RPMI8226 (cell line): ENCODE results near the gene GRIN3B.
"Not testable (repeated sequence)": the region's sequence is repeated elsewhere in the genome, so short reads cannot be mapped to it uniquely, and the experiment has no call there.

Experiments used
- DNase-seq: peaks from one replicate; pipeline ENCODE4 v3.0.0-alpha.2; 2015

The GRIN3B gene

DNA sequence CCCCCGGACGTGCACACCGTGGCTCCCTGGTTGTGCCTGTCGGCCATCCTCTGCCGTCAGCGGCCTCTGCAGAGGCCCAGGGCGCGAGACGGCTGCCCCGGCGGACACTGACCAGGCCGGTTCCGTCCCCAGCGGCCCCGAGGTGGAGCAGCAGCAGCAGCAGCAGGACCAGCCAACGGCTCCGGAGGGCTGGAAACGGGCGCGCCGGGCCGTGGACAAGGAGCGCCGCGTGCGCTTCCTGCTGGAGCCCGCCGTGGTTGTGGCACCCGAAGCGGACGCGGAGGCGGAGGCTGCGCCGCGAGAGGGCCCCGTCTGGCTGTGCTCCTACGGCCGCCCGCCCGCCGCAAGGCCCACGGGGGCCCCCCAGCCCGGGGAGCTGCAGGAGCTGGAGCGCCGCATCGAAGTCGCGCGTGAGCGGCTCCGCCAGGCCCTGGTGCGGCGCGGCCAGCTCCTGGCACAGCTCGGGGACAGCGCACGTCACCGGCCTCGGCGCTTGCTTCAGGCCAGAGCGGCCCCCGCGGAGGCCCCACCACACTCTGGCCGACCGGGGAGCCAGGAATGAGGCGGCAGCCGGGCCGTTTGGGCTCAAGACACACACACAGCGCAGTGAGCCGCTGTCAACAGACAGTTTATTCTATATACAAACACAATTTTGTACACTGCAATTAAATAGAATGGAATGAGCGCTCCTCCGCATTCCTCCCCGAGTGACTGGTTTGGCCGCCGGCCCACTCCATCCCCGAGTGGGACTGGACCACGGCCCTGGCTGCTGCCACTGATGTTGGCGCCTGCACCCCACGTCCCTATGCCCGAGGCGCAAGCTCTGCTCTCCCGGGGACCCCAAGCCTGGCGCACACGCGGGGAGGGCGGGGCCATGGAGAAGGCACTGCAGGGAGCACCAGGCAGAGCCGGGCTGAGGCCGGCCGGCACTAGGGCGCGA lies 9.1 kb downstream of the GRIN3B start:
- DNase-seq = no peak

DNA sequence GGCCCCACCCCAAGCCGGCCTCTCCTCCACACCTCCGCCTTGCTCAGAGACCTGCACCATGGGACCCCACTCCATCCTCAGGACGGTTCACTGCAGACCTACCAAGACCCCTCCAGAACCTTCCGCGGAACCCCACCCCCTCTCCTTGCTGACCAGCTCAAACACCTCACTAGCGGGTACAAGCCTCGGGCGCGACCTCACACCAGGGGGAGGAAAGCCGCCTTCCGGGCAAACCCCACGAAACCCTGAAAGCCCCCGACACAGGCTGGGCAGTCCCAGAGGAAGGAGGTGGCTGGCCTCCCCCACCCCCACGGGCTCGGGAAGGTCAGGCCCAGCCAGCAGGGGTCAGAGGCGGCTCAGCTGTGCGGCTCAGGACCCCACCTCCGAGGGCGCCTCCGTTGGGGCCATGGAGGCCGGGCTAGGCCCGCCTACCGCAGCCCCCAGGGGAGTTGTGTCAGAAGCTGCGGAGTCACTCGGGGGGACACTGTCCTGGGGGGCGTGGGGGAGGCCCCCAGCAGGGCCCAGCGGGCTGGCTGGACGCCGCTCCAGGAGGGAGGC lies 9.8 kb downstream of the GRIN3B start:
- DNase-seq = no peak

DNA sequence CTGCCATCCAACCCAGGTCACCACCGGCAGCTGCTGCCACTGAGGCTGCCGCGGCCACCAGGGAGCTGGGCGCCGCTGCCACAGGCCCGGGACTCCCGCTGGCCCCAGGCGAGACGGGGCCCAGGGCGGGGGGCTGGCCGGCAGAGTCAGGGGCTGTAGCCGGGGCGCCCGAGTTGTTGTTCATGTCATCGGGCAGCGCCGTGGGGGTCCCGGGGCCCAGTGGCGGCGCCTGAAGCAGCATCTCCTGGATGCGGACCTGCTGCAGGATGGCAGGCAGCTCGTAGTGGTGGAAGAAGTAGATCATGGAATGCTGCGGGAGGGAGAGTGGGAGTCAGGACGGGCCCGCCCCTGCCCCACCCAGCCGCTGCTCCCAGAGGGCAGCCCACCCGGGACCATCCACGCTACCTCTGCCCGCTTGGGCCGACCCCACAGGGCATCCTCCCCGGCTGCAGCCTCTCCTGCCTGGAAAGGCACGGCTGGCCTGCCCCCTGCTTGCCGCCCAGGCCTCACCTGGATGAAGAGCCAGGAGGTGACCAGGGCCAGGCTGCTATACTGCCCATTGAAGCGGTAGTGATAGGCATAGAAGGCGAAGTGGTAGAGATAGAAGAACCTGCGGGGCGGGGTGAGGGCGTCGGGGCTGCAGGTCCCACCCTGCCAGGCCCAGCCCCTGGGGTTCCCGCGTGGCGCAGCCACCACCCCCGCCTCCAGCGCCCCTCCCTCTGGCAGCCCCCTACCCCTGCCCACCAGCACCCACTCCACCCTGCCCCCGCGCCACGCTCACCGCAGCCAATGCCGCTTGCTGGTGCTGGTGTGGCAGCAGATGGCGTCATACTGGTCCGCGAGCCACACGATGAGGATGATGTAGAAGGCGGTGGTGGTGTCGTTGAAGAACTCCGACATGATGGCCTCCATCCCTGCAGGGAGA lies 10.6 kb downstream of the GRIN3B start:
- DNase-seq = no peak

DNA sequence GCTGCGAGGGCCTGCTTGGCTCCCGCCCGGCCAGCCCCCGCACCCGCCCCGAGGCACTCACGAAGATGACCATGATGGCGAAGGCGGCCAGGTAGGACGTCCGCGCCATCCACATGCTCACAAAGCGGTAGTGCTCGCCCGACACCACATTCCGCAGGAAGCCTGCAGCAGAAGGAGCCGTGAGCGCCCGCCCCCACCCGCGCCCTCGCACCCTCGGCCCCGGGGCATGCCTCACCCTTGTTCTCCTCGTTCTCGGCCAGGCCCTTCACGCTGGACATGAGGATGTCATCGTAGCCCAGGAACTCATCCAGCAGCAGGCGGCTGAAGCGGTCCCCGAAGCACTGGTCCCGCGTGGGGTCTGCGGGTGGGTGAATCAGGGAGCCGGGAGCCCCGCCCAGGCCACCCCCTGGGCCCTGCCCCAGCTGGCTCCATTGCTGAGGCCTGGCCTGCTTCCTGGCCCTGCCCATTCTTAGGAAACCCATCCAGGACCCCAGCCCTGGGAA lies 11.7 kb downstream of the GRIN3B start:
- DNase-seq = no peak

DNA sequence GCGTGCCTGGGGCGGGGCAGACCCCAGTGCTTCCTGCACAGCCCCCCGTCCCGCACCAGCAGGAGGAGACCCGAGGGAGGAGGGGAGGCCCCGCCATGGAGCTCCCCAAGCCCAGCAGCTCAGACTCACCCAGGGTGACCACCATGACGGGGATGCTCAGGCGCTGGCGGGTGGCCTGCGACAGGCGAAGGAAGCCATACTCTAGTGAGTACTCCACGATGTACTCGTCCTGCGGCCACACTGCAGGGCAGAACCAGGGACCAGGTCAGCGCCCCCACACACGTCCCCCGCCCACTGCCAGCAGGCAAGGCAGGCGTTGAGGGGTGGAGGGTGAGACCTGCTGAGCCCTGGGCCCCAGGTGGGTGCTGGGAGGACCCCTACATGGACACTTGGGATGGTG lies 12.1 kb downstream of the GRIN3B start:
- DNase-seq = no peak

DNA sequence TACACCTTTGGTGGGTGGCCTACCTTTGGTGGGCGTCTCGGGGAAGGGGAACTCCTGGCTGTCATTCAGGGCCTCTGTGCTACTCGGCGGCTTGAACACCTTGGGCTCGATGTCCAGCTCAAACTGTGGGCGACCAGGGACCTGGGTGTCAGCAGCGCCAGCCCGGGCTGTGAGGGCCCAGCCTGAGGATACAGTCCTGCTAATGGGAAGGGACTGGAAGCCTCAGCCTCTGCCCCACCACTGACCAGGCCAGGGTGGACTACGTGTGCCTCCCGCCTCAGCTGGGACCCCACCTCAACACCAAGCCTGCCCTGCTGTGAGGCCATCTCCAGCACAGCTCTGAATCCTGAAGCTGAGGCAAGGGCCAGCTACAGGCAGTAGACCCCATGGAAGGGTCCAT lies 13.0 kb downstream of the GRIN3B start:
- DNase-seq = no peak

DNA sequence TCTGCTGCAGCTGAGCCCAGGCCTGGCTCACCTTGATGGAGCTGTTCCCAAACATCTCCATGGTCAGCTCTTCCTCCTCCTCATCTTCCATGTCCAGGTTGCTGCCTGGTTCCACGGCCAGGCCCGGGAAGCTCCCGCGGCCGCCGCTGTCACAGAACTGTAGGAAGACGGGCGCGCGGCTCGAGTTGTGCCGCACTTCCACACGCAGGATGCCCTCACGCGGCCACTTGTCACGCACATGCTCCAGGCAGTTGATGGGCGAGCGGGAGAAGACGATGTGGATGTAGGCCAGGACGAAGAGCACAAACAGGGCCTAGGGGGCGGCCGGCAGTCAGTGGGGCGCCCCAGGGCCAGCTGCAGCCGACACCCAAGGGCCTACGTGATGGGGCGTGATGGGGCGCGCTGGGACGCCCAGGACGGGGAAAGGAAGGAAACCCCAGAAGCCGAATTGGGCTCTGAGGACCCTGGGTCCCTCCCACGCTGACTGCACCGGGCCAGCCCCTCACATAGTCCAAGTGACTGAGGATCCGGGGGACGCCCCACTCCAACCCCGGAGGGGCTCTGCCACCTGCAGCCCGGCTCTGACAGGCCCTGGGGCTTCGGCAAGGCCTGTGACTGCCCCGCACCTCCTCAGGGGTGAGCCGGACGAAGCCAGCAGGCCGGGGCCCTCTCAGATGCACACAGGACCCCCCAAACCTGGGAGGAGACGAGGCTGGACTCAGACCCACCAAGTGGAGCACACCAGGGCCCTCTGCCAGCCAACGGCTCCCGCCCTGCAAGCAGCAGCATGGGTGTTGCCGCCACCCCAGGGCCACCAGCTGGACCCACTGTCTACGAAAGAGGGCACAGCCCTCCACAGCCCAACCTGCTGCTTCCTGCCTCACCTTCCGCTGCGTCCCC lies 14.2 kb downstream of the GRIN3B start:
- no peak for DNase-seq

DNA sequence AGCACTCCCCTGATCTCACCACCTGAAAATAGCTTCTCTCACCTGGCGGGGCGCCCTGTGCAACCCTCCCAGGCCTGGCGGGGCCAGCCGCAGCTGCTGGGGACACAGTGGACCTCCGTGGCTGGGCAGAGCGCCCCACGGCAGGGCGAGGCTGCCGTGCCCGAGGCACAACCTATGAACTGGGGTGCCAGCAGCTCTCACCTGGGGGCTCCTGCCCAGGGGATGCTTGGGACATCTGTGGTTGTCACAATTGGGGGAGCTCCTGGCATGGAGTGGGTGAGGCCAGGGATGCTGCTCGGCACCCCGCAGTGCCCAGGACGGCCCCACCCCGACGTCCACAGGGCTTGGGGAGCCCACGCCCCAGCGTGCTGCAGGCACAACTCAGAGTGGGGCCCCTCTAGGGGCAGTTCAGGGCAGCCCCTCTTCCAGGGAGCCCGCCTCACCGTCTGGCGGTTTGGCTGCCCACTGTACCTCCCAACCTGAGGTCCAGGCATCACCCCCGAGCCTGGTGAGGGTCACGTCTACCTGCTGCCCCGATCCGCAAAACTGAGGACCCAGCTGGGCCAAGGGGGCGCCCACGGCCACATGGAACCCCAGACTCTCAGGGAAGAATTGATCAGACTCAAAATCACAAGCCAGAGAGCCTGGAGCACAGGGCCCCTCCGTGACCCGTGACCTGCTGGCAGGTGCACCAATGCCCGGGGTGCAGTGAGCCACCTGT lies 15.0 kb downstream of the GRIN3B start:
- no peak for DNase-seq

DNA sequence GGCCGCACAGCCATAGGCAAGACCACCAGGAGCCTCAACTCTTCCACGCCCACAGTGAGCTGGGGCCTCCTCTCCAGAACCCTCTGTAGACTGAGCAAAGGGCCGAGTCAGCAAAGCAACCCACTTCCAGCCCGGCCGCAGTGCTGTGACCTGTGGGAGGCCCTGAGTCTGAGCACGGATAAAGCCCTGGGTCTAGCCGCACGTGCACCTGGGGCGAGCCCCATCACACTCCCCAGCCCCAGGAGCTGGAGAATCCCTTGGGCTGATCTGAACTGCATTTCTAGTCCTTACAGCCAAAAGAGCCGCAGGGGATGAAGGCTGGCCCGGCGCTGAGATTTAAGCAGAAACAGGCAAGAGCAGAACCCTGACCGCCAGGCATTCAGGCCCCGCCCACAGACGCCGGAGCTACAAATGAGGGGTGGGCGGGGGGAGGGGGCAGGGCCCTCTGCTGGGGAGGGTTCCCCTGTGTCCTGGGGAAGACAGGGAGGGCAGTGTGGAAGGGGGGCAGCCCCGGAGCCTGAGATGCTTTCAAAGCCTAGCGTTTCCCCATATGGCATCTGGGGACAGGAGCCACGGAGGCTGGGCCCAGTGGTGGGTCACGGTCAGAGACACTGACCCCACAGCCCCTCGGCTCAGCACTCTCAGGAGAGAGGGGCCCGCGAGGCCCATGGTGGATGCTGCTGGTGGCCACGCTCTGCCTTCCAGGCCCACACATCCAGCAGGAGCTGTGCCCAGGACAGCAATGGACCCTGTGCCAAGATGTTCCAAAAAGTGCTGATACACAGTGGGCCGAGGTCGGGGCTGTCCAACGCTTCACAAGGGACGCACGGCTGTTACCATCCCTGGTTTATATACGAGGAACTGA lies 15.8 kb downstream of the GRIN3B start:
- no peak for DNase-seq

DNA sequence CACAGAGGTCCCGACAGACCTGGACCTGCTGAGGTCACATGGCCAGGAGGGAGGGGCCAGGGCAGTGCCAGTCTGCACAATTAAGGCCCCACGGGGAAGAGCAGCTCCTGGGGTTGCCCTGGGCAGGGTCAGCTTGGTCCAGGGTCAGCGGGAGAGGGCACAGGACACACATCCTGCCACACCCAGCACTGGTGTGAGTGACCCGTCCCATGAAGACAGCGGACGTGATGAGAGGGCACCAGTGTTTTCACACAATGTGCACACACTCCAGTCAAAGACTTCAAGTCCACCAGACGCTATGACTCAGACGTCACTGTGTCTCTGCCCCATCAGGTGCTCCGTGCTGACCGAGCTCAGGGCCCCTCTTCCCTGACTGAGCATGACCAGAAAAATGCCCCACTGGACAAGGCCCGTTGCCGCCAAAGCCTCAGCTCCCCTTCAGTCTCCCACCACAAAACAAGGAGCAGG lies 16.5 kb downstream of the GRIN3B start:
- DNase-seq = no peak

DNA sequence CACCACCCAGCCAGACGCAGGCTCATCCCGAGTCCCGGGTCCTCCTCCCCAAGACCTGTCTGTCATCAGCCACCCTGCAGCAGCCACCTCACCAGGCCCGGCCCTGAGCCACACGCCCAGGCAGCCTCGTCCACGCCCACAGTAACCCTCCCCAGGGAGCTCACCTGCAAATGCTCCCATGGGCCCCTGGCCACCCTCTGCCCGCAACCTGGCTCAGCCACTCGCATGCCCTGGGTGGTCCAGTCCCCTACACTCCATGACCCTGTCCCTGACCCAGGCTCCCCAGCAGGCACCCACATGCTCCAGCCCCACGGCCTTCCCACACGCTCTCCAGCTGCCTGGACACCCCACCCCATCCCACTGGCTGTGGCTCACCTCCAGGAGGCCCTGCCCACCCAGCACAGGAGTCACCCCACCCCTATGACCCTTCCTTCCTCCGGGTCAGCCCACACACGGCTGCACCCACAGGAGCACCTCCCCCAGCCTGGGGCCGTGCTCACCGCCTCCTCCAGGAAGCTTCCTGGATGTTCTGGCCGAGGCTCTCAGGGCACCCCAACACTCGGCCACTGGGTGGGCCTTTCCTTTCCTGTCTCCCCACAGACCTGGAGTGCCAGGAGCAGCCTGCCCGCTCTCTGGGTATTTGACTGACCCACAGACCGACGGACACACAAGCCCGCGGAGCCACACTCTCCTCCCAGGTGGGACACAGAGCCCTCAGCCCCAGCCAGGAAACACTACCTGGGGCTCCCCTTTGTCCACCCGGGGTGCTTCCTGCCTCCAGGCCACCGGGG lies 17.1 kb downstream of the GRIN3B start:
- no peak for DNase-seq

DNA sequence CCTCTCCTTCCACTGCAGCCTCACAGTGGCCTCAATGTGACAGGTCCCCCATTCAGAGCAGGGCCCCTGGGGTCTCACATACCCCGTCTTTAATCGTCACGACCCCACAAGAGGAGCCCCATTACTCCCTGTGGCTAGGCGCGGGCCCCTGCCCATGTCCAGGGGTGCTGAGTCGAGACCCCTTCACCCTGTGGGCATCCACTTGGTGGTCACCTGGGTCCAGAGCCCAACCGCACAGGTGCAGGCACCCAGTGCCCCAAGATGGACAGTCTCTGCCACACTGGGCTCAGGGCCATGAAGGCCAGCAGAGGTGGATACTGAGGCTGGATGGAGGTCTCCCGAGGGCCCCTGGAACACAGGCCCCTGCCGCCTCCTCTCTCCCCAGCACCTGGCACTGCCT lies 17.7 kb downstream of the GRIN3B start:
- DNase-seq = no peak

DNA sequence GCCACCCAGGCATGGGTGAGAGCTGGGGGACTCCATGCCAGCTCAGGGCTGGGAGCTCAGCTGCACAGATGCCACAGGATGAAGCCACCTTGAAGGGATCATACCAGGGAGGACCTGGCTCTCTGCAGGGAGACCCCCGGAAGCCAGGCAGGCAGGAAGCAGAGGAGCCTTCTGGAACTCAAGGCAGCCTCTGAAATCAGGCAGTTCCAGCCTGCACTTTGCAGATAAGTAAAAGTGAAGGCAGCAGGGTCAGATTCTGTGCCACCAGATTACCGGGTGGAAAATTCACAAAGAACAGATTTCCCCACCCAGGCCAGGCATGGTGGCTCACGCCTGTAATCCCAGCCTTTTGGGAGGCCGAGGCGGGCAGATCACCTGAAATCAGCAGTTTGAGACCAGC lies 18.2 kb downstream of the GRIN3B start:
- no peak for DNase-seq

DNA sequence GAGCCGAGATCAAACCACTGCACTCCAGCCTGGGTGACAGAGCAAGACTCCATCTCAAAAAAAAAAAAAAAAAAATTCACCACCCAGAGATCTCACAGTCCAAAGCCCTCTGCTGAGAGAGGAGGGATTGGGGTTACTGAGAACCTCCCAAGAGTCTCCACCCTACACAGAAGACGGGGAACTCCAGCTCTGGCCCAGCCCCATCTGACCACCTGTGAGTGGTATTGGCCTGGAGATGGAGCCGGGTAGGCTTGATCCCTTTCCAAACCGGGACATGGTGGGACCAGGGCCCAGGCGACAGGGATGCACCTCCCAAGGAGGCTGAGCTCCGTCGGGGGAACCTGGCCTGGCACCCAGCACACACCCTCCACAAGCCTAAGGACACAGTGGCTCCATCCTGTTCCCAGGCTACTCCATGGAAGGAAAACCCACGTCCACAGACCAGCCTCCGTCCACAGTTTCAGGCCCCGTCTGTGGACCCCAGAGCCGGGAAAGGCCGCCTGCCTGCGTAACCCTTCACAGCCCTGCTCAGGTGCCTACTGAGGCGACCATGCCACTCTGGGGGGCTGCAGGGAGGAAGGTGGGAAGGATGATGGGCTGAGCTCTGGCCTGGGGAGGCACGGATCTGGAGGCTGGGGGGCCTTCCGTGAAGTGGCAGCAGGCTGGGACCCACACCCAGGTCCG lies 18.9 kb downstream of the GRIN3B start:
- DNase-seq = no peak

DNA sequence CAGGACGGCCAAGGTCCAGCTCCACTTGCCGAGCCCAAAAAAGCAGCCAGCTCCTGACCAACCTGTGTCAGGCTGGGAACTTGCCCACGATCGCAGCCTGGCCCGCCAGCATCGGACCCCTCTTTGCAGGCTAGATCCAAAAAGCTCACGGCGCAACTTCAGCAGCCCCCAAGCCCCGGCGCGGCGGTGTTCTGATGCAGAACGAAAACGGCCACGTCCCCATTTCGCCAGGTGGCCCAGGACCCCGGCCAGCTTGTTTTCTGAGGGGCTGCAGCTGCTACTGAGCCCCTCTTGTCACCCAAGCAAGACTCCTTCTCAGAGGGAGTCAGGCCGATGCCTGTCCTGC lies 19.4 kb downstream of the GRIN3B start:
- no peak for DNase-seq

DNA sequence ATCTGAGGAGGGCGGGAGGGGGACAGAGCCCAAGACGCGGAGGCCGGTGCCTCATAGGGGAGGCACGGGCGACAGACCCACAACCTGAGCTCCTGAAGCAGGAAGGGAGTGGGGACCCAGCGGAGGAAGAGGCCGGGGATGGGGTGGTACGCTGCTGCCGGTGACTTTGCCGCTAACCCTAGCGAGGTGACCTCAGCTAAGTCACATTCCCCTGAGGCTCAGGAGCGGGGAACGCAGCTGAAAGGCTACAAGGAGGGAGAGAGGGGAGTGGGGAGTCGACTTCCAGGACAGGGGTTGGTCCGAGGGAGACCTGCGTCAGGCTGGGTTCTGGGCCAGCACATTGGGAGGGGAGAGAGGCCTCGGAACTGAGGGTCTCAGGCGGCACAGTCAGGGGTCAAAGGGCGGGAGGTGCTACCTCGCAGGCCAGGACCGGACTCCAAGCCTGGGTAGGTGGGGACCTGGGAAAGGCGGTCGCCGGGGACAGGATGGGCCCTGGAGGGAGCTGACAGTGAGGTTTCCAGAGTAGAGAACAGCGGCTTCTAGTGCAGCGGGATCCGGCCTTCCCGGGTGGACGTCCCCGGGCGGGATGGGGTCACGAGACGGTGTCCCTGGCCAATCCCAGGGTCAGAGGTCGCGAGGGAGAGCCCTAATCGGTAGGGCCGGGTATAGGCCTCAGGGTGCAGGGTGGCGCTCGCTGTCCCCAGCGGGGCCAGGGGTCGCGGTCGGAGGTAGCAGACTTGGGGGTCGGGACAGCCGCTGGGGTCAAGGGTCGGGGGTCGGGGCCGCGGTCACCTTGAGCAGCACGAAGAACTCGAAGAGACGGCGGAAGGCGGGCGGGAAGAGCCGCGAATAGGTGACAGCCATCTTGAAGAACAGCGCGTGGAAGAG lies 20.0 kb downstream of the GRIN3B start:
- DNase-seq = peak; percentile 26

DNA sequence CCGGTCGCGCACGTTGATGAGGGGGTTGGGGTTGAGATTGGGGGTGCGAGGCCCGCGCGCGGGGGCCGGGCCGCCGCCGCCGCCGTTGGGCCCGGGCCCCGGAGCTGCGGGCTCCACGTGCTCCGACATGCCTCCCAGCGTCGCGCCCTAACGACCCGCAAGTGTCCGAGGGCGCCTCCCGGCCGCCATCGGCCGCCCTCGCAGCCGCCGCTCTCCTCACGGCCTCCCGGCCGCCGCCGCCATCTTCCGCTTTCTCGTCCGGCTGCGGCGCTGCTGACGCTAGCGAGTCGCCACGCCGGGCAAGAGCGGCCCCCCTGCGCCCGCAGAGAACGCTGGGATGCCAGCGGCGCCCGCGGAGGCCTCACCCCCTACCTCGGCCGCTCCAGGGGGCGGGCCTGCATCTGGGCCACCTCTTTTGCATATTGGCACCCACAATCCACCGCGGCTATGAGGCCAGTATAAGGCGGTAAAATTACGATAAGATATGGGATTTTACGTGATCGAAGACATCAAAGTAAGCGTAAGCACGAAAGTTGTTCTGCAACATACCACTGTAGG lies 20.7 kb downstream of the GRIN3B start, which contains the start of gene TMEM259:
Gene TMEM259 (minus strand): TSS at position 256 of the 558 bp plus-strand sequence. CDS start 127 bp downstream, at position 129.
- peak; percentile 98 for DNase-seq

DNA sequence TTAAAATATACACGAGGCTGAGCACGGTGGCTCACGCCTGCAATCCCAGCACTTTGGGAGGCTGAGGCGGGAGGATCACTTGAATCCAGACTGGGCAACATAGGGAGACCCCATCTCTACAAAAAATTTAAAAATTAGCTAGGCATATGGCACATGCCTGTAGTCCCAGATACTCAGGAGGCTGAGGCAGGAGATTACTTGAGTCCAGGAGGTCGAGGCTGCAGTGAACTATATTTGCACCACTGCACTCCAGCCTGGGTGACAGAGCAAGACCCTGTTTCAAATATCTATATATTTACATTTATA lies 23.6 kb downstream of the GRIN3B start:
- DNase-seq = not testable (repeated sequence)
